GM23248 (cell line): ENCODE results near the gene HMGN4. TPM values are rescaled to one million over a fixed set of nuclear protein-coding genes. Genes with fewer than 3 reads are reported as not detected.
A peak's percentile ranks its signal among the peaks of the same experiment; 100 is the strongest.

Experiments
- DNase-seq: peaks from one replicate; pipeline ENCODE4 v3.0.0-alpha.2; 2015
- H2AFZ ChIP-seq: fragments of 200-600 bp; sonication (generic); 2 replicates; pipeline ENCODE4 v1.6.1; 2016; ENCODE audit warnings: antibody characterized with exemption
- H3F3A ChIP-seq: fragments of 200-600 bp; sonication (generic); 2 replicates; pipeline ENCODE4 v1.6.1; 2016; ENCODE audit warnings: mild to moderate bottlenecking, antibody characterized with exemption, mixed run types; ENCODE audit not compliant: insufficient read depth
- H3K27ac ChIP-seq: fragments of 200-600 bp; sonication (generic); 2 replicates; pipeline ENCODE4 v1.5.1; 2016; ENCODE audit warnings: mild to moderate bottlenecking
- H3K27me3 ChIP-seq: fragments of 200-600 bp; sonication (generic); replicated peaks from 2 replicates; pipeline ENCODE4 v1.6.1; 2016; ENCODE audit warnings: mild to moderate bottlenecking; ENCODE audit not compliant: insufficient read depth
- H3K36me3 ChIP-seq: fragments of 200-600 bp; sonication (generic); 2 replicates; pipeline ENCODE4 v1.6.1; 2016; ENCODE audit warnings: low read depth, mild to moderate bottlenecking
- H3K4me1 ChIP-seq: fragments of 200-600 bp; sonication (generic); 2 replicates; pipeline ENCODE4 v1.6.1; 2016; ENCODE audit warnings: mild to moderate bottlenecking; ENCODE audit not compliant: insufficient read depth
- H3K4me2 ChIP-seq: fragments of 200-600 bp; sonication (generic); one replicate; pipeline ENCODE4 v1.6.1; 2016; ENCODE audit warnings: mild to moderate bottlenecking; ENCODE audit not compliant: unreplicated experiment
- H3K4me3 ChIP-seq: fragments of 200-600 bp; sonication (generic); 2 replicates; pipeline ENCODE4 v1.5.1; 2016; ENCODE audit warnings: mild to moderate bottlenecking
- H3K79me2 ChIP-seq: fragments of 200-600 bp; sonication (generic); 2 replicates; pipeline ENCODE4 v1.6.1; 2016; ENCODE audit warnings: mild to moderate bottlenecking; ENCODE audit not compliant: insufficient read depth
- H3K9ac ChIP-seq: fragments of 200-600 bp; sonication (generic); 2 replicates; pipeline ENCODE4 v1.6.1; 2016; ENCODE audit warnings: mild to moderate bottlenecking
- H3K9me2 ChIP-seq: fragments of 200-600 bp; sonication (generic); 2 replicates; pipeline ENCODE4 v1.6.1; 2016; ENCODE audit warnings: mixed run types, mild to moderate bottlenecking, moderate library complexity; ENCODE audit not compliant: insufficient read depth
- H3K9me3 ChIP-seq: fragments of 200-600 bp; sonication (generic); one replicate; pipeline ENCODE4 v1.6.1; 2017; ENCODE audit warnings: low read depth
- H4K20me1 ChIP-seq: fragments of 200-600 bp; sonication (generic); 2 replicates; pipeline ENCODE4 v1.6.0; 2016; ENCODE audit not compliant: insufficient read depth
- EZH2 ChIP-seq: fragments of 200-600 bp; sonication (generic); IDR thresholded peaks from 2 replicates; pipeline ENCODE4 v1.6.1; 2018; ENCODE audit warnings: antibody characterized with exemption, mild to moderate bottlenecking; ENCODE audit not compliant: insufficient read depth, poor library complexity, severe bottlenecking
- EZH2phosphoT487 ChIP-seq: fragments of 200-600 bp; sonication (generic); IDR thresholded peaks from 2 replicates; pipeline ENCODE4 v1.6.1; 2018; ENCODE audit warnings: antibody characterized with exemption, moderate library complexity, mild to moderate bottlenecking, low read depth; ENCODE audit not compliant: insufficient read depth
- WGBS, 2 experiments: methylation state at CpG; one replicate each; pipeline ENCODE4 v1.1.6; 2015 to 2017; ENCODE audit warnings: low lambda C conversion rate in 2 of 2, low coverage in 1 of 2; ENCODE audit errors: missing lambda C conversion rate in 2 of 2; 5-methylcytosine and 5-hydroxymethylcytosine counted together
- in situ Hi-C: fragments of 300-500 bp; cut with MboI; formaldehyde crosslinking; loops from 2 replicates; pipeline ENCODE4 v1.15.0; 2020
- polyA plus RNA-seq: library from polyadenylated mRNA; unstranded; fragments of >200 nt; fragmentation: Nextera tagmentation; extraction: Ambion mirVana; gene quantifications from 2 replicates; pipeline ENCODE4 v1.2.1, GENCODE V29; 2016
- total RNA-seq: library from RNA; depleted of rRNA; stranded (reverse); fragments of >200 nt; shearing (Covaris generic); gene quantifications from 2 replicates; pipeline ENCODE4 v1.2.3, GENCODE V29; 2014

The HMGN4 gene
- total and polyA plus RNA-seq, 2 experiments from 2014 or later = 67.1 to 87.2 TPM

DNA sequence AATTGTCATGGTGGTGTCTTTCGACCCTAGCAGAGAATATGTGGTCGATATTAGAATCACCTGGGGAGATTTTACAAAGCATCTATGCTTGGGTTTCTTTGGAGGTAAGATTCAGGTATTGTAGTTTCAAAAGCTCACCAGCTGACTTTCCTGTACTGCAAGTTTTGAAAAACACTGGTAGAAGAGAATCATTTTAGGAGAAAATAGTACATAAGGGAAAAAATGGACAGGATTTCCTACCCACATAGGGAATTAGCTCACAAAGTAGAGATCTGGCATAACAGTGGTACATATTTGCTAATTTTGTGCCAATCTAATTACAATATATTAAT lies 31.2 kb downstream of the HMGN4 start:
- Histone ChIP-seq H3K36me3 (no peaks in the 10 kb centered on the region), H3K4me3 (peak overlapping the region; percentile 83), H3K4me1 (no peaks in the 10 kb centered on the region), H3K9me2 (no peaks in the 10 kb centered on the region), H3K9ac (peak overlapping the region; percentile 71), H3K9me3 (no peaks in the 10 kb centered on the region), H4K20me1 (no peaks in the 10 kb centered on the region), H3K27me3 (no peaks in the 10 kb centered on the region), H3K27ac (peak overlapping the region; percentile 40), H3K4me2 (peak overlapping the region; percentile 84), H3F3A (peaks cover 23% of the 10 kb centered on the region), H3K79me2 (no peaks in the 10 kb centered on the region), H2AFZ (peak overlapping the region; percentile 95)
- in situ Hi-C loops = no loop called here
- WGBS, 2 experiments = 0% methylated on average over 2 of the region's 2 CpGs
- no peak for DNase-seq
- TF ChIP-seq EZH2phosphoT487 (no peak), EZH2 (no peak)

GRCh38 chr6:26570027-26570809 lies 32.1 kb downstream of the HMGN4 start:
- no peak overlapping the region for H3K27ac ChIP-seq
- in situ Hi-C loops = no loop called here
- no peak overlapping the region for H3K4me3 ChIP-seq
- no peaks in the 10 kb centered on the region for H3K79me2 ChIP-seq
- peak overlapping the region; percentile 95; the same call in 1 of the 2 replicates for H2AFZ ChIP-seq
- no peaks in the 10 kb centered on the region for H3K4me1 ChIP-seq
- H3K4me2 ChIP-seq = no peak overlapping the region
- H3F3A ChIP-seq = peaks cover 23% of the 10 kb centered on the region
- TF ChIP-seq EZH2phosphoT487 (no peak), EZH2 (no peak)
- H3K9ac ChIP-seq = no peak overlapping the region
- no peaks in the 10 kb centered on the region for H3K36me3 ChIP-seq
- no peaks in the 10 kb centered on the region for H3K27me3 ChIP-seq
- WGBS, 2 experiments = 83 to 84% methylated on average over 21 of the region's 21 CpGs
- DNase-seq = no peak
- H4K20me1 ChIP-seq = no peaks in the 10 kb centered on the region
- no peaks in the 10 kb centered on the region for H3K9me3 ChIP-seq
- no peaks in the 10 kb centered on the region for H3K9me2 ChIP-seq

DNA sequence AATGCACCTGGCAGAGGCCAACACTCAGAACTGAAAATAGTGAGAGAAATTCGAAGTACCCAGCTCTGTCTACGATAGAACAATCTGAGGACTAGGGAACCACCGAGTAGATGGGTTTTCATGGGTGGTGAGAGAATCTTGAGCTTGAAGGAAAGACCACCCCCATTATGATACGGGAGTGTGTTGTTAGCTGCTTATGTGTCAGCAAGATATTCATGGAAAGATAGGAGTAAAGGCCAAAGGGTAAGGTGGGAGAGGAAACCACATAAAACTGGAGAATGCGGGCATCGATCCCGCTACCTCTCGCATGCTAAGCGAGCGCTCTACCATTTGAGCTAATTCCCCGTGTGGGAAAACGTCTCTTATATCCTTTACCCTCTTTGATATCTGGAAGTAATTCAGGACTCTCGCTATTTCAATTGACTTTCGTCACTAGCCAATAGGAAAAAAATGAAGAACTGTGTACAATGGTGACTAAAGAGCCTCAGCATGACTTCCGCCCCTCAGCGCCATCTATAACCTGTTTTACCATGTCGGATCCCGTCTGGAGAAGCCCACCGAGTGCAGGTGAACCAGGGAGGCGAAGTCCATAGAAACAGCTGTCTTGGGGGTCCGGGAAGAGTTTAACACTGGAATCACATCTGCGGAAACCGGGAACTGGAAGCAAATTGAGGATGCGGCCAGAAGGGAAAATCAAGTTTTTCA lies 33.6 kb downstream of the HMGN4 start:
- Histone ChIP-seq H3K27me3 (no peaks in the 10 kb centered on the region), H3K9me2 (no peaks in the 10 kb centered on the region), H3K36me3 (no peaks in the 10 kb centered on the region), H3K9me3 (no peaks in the 10 kb centered on the region), H3K27ac (peak overlapping the region; percentile 68), H3K9ac (peak overlapping the region; percentile 73), H3F3A (peaks cover 28% of the 10 kb centered on the region), H3K79me2 (no peaks in the 10 kb centered on the region), H3K4me2 (peak overlapping the region; percentile 76), H2AFZ (peak overlapping the region; percentile 94), H3K4me3 (peak overlapping the region; percentile 82), H4K20me1 (no peaks in the 10 kb centered on the region), H3K4me1 (no peaks in the 10 kb centered on the region)
- in situ Hi-C loops = no loop called here
- DNase-seq = peak; percentile 89
- TF ChIP-seq EZH2phosphoT487 (no peak), EZH2 (no peak)
- 2 to 3% methylated on average over 24 of the region's 24 CpGs for WGBS, 2 experiments

- no peak overlapping the region for H3K4me2 ChIP-seq
- H3K9ac ChIP-seq = no peak overlapping the region
- no peaks in the 10 kb centered on the region for H3K27me3 ChIP-seq
- no peak overlapping the region for H2AFZ ChIP-seq
- H3K4me1 ChIP-seq = no peaks in the 10 kb centered on the region
- H3K9me3 ChIP-seq = no peaks in the 10 kb centered on the region
- H3K9me2 ChIP-seq = no peaks in the 10 kb centered on the region
- 77 to 87% methylated on average over 10 of the region's 10 CpGs for WGBS, 2 experiments
- no peak for DNase-seq
- no peaks in the 10 kb centered on the region for H3K79me2 ChIP-seq
- H3K36me3 ChIP-seq = no peaks in the 10 kb centered on the region
- no peak overlapping the region for H3K27ac ChIP-seq
- no peaks in the 10 kb centered on the region for H4K20me1 ChIP-seq
- in situ Hi-C loops = no loop called here
- TF ChIP-seq EZH2phosphoT487 (no peak), EZH2 (no peak)
- no peak overlapping the region for H3K4me3 ChIP-seq
- H3F3A ChIP-seq = peaks cover 18% of the 10 kb centered on the region; the same call in 1 of the 2 replicates
Measured at GRCh38 chr6:26575494-26575939, 37.4 kb downstream of the HMGN4 start.
